ENCODE measurements around the gene CDH1.

Gene CDH1

DNA sequence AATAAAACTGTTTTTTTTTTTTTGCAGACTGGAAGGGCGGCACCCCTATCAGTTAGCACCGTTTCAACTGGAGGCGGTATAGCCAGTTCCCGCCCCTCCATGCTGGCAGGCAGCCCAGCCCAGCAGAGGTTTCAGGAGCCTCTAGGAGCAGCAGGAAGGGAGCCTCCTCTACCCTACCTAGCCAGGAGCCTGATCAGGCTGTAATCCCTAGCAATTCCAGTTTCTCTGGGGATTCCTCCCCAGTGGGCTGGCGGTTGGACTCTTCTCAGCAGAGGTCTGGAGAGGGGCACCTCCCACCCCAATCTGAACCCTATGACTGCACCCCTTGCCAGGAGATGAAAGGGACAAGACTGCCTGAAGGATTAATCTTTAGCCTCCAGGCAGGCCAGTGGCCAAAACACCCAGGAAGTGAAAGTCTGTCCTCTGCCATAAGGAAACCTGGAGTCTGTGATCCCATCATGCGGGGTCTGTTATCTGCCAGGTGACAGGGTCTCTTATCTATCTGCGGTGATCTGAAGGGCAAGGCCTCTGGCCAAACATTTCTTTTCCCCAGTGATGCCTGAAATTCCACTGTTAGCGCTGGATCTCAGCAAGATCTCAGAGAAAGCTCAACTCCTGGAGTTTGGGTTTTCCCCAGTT, 4.9 kb upstream of the CDH1 start:
- TF ChIP-seq ZFX (IDR thresholded peaks at IDR 0.05), result no peak
- TF ChIP-seq, protein P1, sequence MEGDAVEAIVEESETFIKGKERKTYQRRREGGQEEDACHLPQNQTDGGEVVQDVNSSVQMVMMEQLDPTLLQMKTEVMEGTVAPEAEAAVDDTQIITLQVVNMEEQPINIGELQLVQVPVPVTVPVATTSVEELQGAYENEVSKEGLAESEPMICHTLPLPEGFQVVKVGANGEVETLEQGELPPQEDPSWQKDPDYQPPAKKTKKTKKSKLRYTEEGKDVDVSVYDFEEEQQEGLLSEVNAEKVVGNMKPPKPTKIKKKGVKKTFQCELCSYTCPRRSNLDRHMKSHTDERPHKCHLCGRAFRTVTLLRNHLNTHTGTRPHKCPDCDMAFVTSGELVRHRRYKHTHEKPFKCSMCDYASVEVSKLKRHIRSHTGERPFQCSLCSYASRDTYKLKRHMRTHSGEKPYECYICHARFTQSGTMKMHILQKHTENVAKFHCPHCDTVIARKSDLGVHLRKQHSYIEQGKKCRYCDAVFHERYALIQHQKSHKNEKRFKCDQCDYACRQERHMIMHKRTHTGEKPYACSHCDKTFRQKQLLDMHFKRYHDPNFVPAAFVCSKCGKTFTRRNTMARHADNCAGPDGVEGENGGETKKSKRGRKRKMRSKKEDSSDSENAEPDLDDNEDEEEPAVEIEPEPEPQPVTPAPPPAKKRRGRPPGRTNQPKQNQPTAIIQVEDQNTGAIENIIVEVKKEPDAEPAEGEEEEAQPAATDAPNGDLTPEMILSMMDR (conservative IDR thresholded peaks at IDR 0.05), result no peak
- peak overlapping the region; percentile 70 for H3K27ac ChIP-seq

DNA sequence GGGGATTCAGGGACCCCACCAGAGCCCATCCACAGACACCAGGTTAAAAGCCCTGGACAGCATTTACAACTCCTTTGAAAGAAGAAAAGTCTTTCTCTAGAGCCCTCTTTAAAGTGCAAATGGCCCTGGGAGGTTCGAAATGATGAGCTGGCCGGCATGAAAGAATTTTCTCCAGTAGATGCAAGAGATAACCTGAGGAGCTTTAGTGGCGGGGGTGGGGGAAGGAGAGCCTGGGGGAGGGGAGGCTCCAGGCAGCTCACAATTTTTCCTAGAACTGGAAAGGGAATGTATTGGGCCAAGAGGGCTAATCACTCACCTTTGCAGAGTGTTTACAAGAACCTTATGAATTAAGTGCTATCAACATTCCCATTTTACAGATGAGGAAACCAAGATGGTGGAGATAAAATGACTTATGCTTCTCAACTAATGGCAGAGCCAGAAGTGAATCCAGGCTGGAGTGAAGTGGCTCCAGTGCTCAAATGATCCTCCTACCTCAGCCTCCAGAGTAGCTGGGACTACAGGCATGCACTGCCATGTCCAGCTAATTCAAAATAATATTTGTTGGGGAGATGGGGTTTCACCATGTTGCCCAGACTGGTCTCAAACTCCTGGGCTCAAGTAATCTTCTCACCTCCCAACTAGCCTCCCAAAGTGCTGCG, 4.2 kb upstream of the CDH1 start:
- peak overlapping the region; percentile 70 for H3K27ac ChIP-seq
- TF ChIP-seq, protein P1 (conservative IDR thresholded peaks at IDR 0.05), result no peak
- TF ChIP-seq ZFX (IDR thresholded peaks at IDR 0.05), result no peak

DNA sequence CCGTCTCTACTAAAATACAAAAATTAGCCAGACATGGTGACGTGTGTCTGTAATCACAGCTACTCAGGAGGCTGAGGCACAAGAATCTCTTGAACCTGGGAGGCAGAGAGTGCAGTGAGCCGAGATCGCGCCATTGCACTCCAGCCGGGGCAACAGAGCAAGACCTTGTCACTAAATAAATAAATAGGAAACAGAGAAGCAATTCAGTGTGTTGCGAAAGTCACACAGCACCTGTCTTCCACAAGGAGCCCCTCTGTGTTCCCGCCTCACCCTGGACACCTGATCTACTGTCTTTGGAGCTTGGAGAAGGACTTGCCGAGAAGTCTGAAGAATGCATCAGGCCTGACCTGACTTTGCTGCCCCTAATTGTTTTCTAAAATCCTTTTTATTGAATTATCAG, 3.5 kb upstream of the CDH1 start:
- H3K27ac ChIP-seq, result peak overlapping the region; percentile 70
- TF ChIP-seq, protein P1 (conservative IDR thresholded peaks at IDR 0.05), result no peak
- TF ChIP-seq ZFX (IDR thresholded peaks at IDR 0.05), result no peak

DNA sequence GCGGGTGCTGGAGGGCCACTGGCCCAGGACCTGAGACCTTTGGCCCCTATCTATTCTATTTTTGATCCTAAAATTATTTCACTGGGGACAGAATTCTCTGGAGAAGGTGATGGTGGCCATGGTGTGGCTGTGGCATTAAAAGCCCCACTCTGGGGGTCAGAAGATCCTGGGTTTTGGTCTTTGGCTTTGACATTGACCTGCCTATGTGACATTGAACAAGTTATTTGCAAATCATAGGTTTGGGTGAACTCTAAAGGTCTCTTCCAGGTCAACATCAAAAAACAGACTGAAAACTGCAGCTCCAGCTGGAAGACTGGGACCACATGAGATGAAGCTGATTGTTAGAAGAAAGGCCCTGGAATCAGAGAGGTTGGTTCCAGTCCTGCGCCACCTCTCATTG, 2.3 kb upstream of the CDH1 start:
- TF ChIP-seq ZFX (IDR thresholded peaks at IDR 0.05), result no peak
- TF ChIP-seq, protein P1 (conservative IDR thresholded peaks at IDR 0.05), result no peak
- no peak overlapping the region for H3K27ac ChIP-seq

DNA sequence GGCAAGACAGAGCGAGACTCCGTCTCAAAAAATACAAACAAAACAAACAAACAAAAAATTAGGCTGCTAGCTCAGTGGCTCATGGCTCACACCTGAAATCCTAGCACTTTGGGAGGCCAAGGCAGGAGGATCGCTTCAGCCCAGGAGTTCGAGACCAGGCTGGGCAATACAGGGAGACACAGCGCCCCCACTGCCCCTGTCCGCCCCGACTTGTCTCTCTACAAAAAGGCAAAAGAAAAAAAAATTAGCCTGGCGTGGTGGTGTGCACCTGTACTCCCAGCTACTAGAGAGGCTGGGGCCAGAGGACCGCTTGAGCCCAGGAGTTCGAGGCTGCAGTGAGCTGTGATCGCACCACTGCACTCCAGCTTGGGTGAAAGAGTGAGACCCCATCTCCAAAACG, 531 bp upstream of the CDH1 start:
- TF ChIP-seq ZFX (IDR thresholded peaks at IDR 0.05), result no peak
- TF ChIP-seq, protein P1 (conservative IDR thresholded peaks at IDR 0.05), result no peak

DNA sequence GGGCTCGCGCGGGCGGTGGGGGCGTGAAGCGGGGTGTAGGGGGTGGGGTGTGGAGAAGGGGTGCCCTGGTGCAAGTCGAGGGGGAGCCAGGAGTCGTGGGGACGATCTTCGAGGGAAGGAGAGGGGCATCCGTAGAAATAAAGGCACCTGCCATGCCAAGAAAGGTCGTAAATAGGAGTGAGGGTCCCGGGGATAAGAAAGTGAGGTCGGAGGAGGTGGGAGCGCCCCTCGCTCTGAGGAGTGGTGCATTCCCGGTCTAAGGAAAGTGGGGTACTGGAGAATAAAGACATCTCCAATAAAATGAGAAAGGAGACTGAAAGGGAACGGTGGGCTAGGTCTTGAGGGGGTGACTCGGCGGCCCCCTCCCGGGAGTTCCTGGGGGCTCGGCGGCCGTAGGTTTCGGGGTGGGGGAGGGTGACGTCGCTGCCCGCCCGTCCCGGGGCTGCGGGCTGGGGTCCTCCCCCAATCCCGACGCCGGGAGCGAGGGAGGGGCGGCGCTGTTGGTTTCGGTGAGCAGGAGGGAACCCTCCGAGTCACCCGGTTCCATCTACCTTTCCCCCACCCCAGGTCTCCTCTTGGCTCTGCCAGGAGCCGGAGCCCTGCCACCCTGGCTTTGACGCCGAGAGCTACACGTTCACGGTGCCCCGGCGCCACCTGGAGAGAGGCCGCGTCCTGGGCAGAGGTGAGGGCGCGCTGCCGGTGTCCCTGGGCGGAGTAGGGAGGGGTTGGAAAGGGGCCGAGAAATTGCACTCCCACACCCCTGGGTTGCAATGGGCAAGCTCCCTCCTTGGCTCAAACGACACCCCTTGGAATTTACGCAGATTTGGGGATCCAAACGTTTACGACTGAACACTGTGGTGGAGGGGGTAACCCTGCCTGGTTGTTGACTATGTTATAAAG, 888 bp downstream of the CDH1 start:
- H3K27ac ChIP-seq, result peak overlapping the region; percentile 89
- TF ChIP-seq, protein P1 (conservative IDR thresholded peaks at IDR 0.05), result no peak; the same call in 1 of the 2 replicates
- no peak for TF ChIP-seq ZFX (IDR thresholded peaks at IDR 0.05)

More for the DNA sequence above, 531 bp upstream of the CDH1 start:
- peak overlapping the region; percentile 89 for H3K27ac ChIP-seq

Measured in C4-2B (cell line).